Heart left ventricle (tissue), 16 donors: ENCODE measurements around the gene PNKP. TPM values are rescaled to one million over a fixed set of nuclear protein-coding genes. Genes with fewer than 3 reads are reported as not detected.
A peak's percentile ranks its signal among the peaks of the same experiment; 100 is the strongest.

Experiments
- ATAC-seq, 4 donors: fragments of 200-7000 bp; cut with Tn5 transposase; one replicate each; pipeline ENCODE4 v1.9.1; 2020 to 2022; ENCODE audit warnings: moderate library complexity in 4 of 4, mild to moderate bottlenecking in 3 of 4, moderate number of reproducible peaks in 1 of 4
- DNase-seq, 5 donors: peaks; one replicate each; pipeline ENCODE4 v3.0.0-alpha.2; 2020
- H3K27ac ChIP-seq, 12 donors: fragments of 200-600 bp; sonication (generic) in 4 of 12; one replicate each; pipeline versions ENCODE4 v1.5.0 to v1.8.0; 2016 to 2022; ENCODE audit warnings: mild to moderate bottlenecking in 2 of 12
- H3K27me3 ChIP-seq, 9 donors: fragments of 200-600 bp; sonication (generic) in 2 of 9; one replicate each; pipeline versions ENCODE4 v1.5.1 to v1.8.0; 2016 to 2022; ENCODE audit warnings: mild to moderate bottlenecking in 3 of 9
- H3K36me3 ChIP-seq, 9 donors: fragments of 200-600 bp; sonication (generic) in 2 of 9; one replicate each; pipeline versions ENCODE4 v1.5.0 to v1.8.0; 2018 to 2022; ENCODE audit warnings: mild to moderate bottlenecking in 2 of 9
- H3K4me1 ChIP-seq, 12 donors: fragments of 200-600 bp; sonication (generic) in 4 of 12; one replicate each; pipeline versions ENCODE4 v1.5.0 to v1.8.0; 2016 to 2022; ENCODE audit warnings: mild to moderate bottlenecking in 3 of 12
- H3K4me3 ChIP-seq, 12 donors: fragments of 200-600 bp; sonication (generic) in 4 of 12; one replicate each; pipeline versions ENCODE4 v1.5.0 to v1.8.0; 2017 to 2022; ENCODE audit warnings: mild to moderate bottlenecking in 9 of 12, moderate library complexity in 4 of 12
- H3K9me3 ChIP-seq, 12 donors: fragments of 200-600 bp; sonication (generic) in 4 of 12; one replicate each; pipeline versions ENCODE4 v1.5.0 to v1.8.0; 2016 to 2022; ENCODE audit warnings: mild to moderate bottlenecking in 1 of 12
- POLR2A ChIP-seq, 2 donors: fragments of 450-650 bp; IDR thresholded peaks; one replicate each; pipeline ENCODE4 v1.6.1; 2017; ENCODE audit warnings: antibody characterized with exemption in 2 of 2, mild to moderate bottlenecking in 2 of 2, moderate library complexity in 2 of 2
- WGBS, 4 donors: extraction: QIAGEN DNeasy Blood & Tissue Kit in 2 of 4; methylation state at CpG; one replicate each; pipeline versions ENCODE4 v1.1.5 to v1.1.7; 2013 to 2018; 5-methylcytosine and 5-hydroxymethylcytosine counted together
- intact Hi-C, 10 donors: fragments of 100-400 bp; cut with DNase I; formaldehyde crosslinking; loops; one replicate each; pipeline versions ENCODE4 v1.11.1 to v1.14.2; 2022
- polyA plus RNA-seq, 2 donors: library from polyadenylated mRNA; stranded (reverse); fragments of 200-250 nt; gene quantifications; one replicate each; pipeline ENCODE4 v1.2.3, GENCODE V29; 2013
- total RNA-seq, 9 donors: library from RNA; depleted of rRNA in 2 of 9; stranded (reverse); fragments of >200 nt in 2 of 9; fragmentation: NEBNext Ultra II Directional in 3 of 9; extraction: Animal tissue kit (Norgen Biotek cat#: 25700) in 3 of 9; gene quantifications; one replicate each; pipeline versions ENCODE4 v1.1.0 to v1.2.4, GENCODE V29; 2016 to 2023
- TF ChIP-seq, protein P1 (sequence below), 12 donors: fragments of 200-600 bp; sonication (generic) in 4 of 12; IDR thresholded peaks; one replicate each; pipeline versions ENCODE4 v1.5.0 to v1.8.0; 2018 to 2022; ENCODE audit warnings: antibody characterized with exemption in 12 of 12, mild to moderate bottlenecking in 5 of 12
- donor health status: ischemic (EF 13 %, LVEDD 7.1; RV severe dilation, severe dysfunction).
- donor health status: healthy with polysubstance abuse.
- donor health status: DM: no; HTN: yes; CAD: no.
- donor health status: DM: no; HTN: no; CAD: no.
- donor health status: ischemic (EF 25% LVEDD 6.9; RV normal size, moderate dysfunction).
- donor health status: ischemic (EF 25% LVEDD 5.7; RV mildly dilated, moderate dysfunction).
- donor health status: healthy.
- donor health status: DM: yes; HTN: yes; CAD: no.
- donor health status: ischemic (EF 35%, LVEDD 5.7; RV mildly dilated, moderate dysfunction).
- donor health status: nonischemic (EF 11% LVEDD 7.7; RV severe dilation, severe dysfunction).
- donor health status: DM: yes; HTN: yes; CAD: no.
- donor health status: PGD.
- donor health status: ischemic (EF 29% LVEDD 5.4; RV normal size, mild dysfunction).
- donor health status: nonischemic (EF 23%, LVEDD 6.1; RV moderate dilation, normal function).

Gene PNKP
- total and polyA plus RNA-seq, 11 donors = 26.6 to 57.0 (median 36.8) TPM

- WGBS, 4 donors = 96 to 98% (median 97%) methylated on average over 35 to 37 of the region's 37 CpGs
- H3K9me3 ChIP-seq = no peaks in the 10 kb centered on the region
- intact Hi-C loops = no loop called here
- no peak overlapping the region for H3K27ac ChIP-seq
- ATAC-seq (no peak), DNase-seq (peak in 1 of 5 donors; percentile 51)
- H3K27me3 ChIP-seq = no peaks in the 10 kb centered on the region
- no peak overlapping the region for H3K4me3 ChIP-seq
- peaks cover 0 to 59% (median 39%) of the 10 kb centered on the region in 9 donors for H3K36me3 ChIP-seq
- TF ChIP-seq, protein P1, sequence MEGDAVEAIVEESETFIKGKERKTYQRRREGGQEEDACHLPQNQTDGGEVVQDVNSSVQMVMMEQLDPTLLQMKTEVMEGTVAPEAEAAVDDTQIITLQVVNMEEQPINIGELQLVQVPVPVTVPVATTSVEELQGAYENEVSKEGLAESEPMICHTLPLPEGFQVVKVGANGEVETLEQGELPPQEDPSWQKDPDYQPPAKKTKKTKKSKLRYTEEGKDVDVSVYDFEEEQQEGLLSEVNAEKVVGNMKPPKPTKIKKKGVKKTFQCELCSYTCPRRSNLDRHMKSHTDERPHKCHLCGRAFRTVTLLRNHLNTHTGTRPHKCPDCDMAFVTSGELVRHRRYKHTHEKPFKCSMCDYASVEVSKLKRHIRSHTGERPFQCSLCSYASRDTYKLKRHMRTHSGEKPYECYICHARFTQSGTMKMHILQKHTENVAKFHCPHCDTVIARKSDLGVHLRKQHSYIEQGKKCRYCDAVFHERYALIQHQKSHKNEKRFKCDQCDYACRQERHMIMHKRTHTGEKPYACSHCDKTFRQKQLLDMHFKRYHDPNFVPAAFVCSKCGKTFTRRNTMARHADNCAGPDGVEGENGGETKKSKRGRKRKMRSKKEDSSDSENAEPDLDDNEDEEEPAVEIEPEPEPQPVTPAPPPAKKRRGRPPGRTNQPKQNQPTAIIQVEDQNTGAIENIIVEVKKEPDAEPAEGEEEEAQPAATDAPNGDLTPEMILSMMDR (IDR thresholded peaks at IDR 0.05) = no peak
- TF ChIP-seq POLR2A (IDR thresholded peaks at IDR 0.05) = no peak
- peaks cover 0 to 52% (median 4%) of the 10 kb centered on the region in 12 donors for H3K4me1 ChIP-seq
These were observed 41.4 kb upstream of the PNKP start for GRCh38 chr19:49908480-49909420.

DNA sequence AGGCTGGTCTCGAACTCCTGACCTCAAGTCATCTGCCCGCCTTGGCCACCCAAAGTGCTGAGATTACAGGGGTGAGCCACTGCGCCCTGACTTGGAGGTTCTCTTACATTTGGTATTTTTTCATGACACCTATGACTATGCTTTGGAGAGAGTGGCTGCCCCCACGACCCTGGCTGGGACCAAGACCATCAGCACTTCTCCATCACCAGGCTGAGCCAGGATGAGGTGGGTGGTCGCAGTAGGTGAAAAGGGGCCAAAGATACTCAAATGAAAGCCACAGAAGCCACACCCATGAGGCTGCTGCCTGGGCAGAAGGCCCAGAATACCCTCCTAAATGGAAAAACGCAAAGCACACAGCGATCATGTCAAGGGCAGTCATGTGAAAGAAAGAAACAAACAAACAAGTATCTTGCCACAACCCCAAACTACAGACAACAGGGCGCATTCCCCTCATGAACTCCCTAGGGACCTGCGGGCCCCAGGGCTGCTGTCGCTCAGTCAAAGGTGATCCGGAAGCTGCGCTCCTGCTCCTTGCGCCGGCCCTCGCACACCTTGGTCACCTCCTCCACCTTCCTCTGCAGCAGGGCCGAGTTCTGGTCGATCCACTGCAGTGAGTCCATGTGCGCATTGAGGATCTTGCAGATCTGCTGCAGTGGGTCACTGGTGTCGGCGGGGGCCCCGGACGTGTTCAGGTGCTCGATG is 40.5 kb upstream of the PNKP start:
- Histone ChIP-seq H3K27ac (no peak overlapping the region), H3K4me1 (peaks cover 0 to 51% (median 4%) of the 10 kb centered on the region in 12 donors), H3K4me3 (no peak overlapping the region), H3K36me3 (peaks cover 0 to 50% (median 31%) of the 10 kb centered on the region in 9 donors), H3K27me3 (no peaks in the 10 kb centered on the region), H3K9me3 (no peaks in the 10 kb centered on the region)
- peak in 1 of 5 donors; percentile 57 for DNase-seq
- intact Hi-C loops = no loop called here
- ATAC-seq = no peak
- TF ChIP-seq, protein P1 (IDR thresholded peaks at IDR 0.05) = no peak
- no peak for TF ChIP-seq POLR2A (IDR thresholded peaks at IDR 0.05)
- 92 to 97% (median 94%) methylated on average over 23 of the region's 23 CpGs for WGBS, 4 donors

GRCh38 chr19:49906879-49907564 is 39.6 kb upstream of the PNKP start:
- peaks cover 0 to 43% (median 25%) of the 10 kb centered on the region in 9 donors for H3K36me3 ChIP-seq
- DNase-seq (no peak), ATAC-seq (no peak)
- H3K27me3 ChIP-seq = no peaks in the 10 kb centered on the region
- H3K4me1 ChIP-seq = peaks cover 0 to 43% (median 4%) of the 10 kb centered on the region in 12 donors
- intact Hi-C loops = no loop called here
- TF ChIP-seq POLR2A (IDR thresholded peaks at IDR 0.05) = no peak
- TF ChIP-seq, protein P1 (IDR thresholded peaks at IDR 0.05) = no peak
- H3K9me3 ChIP-seq = no peaks in the 10 kb centered on the region
- no peak overlapping the region for H3K27ac ChIP-seq
- no peak overlapping the region for H3K4me3 ChIP-seq
- WGBS, 4 donors = 83 to 92% (median 88%) methylated on average over 16 of the region's 16 CpGs
